ENCODE results near the gene WIPF1.
A peak's percentile ranks its signal among the peaks of the same experiment; 100 is the strongest.

Gene WIPF1

DNA sequence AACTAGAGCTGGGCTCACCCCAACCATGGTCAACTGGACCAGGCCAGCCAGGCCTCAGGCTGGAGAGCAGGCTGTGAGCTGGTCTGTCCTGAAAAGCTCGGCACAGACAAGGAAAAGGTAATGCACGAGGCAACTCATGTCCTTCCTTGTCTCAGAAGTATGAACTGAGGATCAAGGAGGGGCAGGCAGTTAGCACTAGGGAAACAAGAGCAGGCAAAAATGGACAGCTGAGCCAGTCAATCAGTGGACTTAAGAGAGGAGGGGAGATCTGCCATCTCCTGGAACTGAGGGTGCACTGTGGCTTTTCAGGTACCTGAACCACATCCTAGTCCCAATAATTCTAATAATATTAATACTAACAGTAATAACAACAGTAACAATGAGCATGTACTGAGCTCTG lies 20.6 kb upstream of the WIPF1 start:
- DNase-seq (ENCODE audit: low read depth), result no peak

DNA sequence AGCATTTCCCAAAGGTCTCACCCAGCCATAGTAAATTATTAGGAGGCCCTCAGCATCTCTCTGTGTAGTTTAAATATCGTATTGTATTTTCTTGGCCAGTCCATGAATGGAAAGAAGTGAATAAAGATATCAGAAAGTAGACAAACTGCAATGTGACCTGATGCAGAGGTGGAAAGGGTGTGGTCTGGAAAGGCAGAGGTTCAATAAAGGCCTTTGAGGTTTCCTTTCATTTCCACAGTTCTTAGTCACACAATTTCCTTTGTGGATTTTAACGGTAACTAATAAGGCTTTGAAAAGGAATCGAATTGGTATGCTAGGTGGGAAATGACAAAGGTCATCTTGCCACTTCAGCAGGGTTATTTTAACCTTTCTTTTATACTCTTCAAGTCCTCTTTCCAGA lies 20.1 kb upstream of the WIPF1 start:
- DNase-seq (ENCODE audit: low read depth), result no peak

DNA sequence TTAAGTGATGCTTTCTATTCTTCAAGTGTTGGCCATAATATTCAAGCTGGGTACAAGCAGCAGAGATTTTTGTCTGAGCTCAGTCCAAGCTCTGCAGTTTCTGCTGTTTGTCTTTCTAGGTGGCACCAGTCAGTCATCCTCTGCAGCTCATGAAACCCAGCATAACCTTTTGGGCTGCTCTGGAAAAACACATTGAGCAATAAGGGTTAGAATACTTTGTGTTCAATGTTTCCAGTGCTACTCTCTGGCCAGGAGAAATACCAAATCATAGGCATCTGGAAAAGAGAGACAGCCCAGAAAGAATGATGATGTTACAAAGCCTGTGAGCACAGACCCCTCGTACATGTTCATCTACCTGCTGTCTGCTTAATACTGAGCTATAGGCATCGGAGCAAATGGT lies 19.5 kb upstream of the WIPF1 start:
- no peak for DNase-seq (ENCODE audit: low read depth)

DNA sequence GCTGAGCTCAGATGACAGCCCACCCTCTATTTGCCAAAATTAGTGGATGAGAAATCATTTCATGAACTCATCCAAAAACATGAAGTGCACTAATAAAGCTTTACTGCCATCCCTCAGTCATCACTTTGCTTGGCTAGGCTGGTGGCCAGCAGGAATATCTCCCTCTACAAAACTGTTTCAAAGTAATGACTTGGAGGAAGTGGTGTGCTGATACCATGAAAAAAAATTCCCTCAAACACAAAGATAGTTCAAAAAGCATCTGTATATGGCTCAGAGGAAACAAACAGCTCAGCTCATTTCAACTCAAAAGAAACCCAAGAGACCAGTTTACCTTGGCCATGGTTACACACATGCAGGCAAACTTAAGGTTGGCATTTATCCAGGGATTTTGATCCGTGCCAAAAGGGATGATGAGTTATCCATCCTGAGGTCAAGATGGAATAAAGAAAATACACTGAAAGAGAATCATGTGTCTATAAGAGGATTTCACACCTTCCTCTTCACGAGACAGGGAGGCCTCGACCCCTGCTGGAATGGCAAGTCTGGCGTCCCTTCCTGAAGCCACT lies 18.4 kb upstream of the WIPF1 start:
- no peak for DNase-seq (ENCODE audit: low read depth)

- DNase-seq (ENCODE audit: low read depth), result no peak
These were observed 16.7 kb upstream of the WIPF1 start for GRCh38 chr2:174614261-174614660.

DNA sequence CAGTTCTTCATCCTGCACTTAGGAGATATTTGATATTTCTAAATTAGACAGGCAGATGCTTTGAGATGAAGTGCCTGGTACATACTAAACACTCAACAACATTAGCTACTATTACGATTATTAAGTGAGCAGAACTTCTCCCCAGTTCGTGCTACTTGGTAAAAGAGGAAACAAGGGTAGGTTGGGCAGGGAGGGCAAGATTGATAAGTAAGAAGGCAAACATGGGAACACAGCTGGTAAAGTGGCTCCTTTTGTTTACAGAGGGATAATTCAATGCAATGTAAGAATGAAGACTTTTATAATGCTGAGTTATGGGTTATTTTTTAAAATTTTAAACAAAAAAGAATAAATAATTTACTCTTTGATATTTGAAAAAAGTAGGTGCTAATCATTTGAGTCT lies 15.9 kb upstream of the WIPF1 start:
- no peak for DNase-seq (ENCODE audit: low read depth)

DNA sequence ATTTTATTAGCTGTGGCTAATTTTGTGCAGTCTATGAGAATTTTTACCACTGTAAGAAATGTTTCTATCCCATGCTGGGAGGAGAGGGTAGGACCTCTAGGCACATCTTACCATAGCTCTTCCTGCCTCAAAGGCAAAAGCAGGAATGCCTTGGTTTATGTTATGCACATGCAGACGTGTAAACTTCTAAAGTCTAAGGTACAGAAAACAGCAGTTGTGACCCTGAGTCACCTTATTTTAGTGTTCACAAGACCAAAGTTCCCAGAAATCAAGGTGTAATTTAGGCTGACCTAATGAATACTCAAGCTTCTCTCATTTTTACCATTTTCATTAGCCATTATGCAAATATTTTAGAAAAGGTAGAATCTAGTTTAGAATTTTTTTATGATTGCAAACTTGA lies 15.4 kb upstream of the WIPF1 start:
- DNase-seq (ENCODE audit: low read depth), result no peak

- no peak for DNase-seq (ENCODE audit: low read depth)
These were observed 14.2 kb upstream of the WIPF1 start for GRCh38 chr2:174611854-174612253.

GRCh38 chr2:174611006-174611405 lies 13.4 kb upstream of the WIPF1 start:
- no peak for DNase-seq (ENCODE audit: low read depth)

- DNase-seq (ENCODE audit: low read depth), result no peak
These were observed 12.8 kb upstream of the WIPF1 start for GRCh38 chr2:174610243-174610995.

- no peak for DNase-seq (ENCODE audit: low read depth)
These were observed 11.7 kb upstream of the WIPF1 start for GRCh38 chr2:174609261-174609660.

GRCh38 chr2:174608866-174609214 lies 11.2 kb upstream of the WIPF1 start:
- no peak for DNase-seq (ENCODE audit: low read depth)

- no peak for DNase-seq (ENCODE audit: low read depth)
These were observed 10.6 kb upstream of the WIPF1 start for GRCh38 chr2:174607989-174608865.

- no peak for DNase-seq (ENCODE audit: low read depth)
These were observed 10.0 kb upstream of the WIPF1 start for GRCh38 chr2:174607584-174607983.

GRCh38 chr2:174606336-174606735 lies 8.7 kb upstream of the WIPF1 start:
- no peak for DNase-seq (ENCODE audit: low read depth)

DNA sequence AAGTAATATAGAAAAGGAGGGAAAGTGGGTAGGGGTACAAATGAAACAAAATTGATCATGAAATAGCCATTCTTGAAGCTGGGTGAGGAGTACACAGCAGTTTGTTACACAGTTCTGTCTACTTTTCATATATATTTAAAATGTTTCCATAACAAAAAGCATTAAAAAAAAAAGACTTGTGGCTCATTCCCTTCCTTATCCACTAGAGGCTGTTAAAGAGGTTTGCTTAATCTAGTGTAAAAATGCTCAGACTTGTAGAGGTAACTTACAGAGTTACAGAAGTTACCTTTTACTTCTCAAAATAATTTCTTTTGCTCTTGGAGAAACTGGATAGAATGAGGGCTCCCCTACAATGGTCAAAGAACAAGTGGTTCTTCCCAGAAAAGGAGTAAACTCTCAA lies 8.1 kb upstream of the WIPF1 start:
- no peak for DNase-seq (ENCODE audit: low read depth)

- peak; percentile 32 for DNase-seq (ENCODE audit: low read depth)
These were observed 5.7 kb upstream of the WIPF1 start for GRCh38 chr2:174603280-174603679.

- DNase-seq (ENCODE audit: low read depth), result no peak
These were observed 5.1 kb upstream of the WIPF1 start for GRCh38 chr2:174602745-174603144.

- DNase-seq (ENCODE audit: low read depth), result no peak
These were observed 2.7 kb upstream of the WIPF1 start for GRCh38 chr2:174600349-174600748.

DNA sequence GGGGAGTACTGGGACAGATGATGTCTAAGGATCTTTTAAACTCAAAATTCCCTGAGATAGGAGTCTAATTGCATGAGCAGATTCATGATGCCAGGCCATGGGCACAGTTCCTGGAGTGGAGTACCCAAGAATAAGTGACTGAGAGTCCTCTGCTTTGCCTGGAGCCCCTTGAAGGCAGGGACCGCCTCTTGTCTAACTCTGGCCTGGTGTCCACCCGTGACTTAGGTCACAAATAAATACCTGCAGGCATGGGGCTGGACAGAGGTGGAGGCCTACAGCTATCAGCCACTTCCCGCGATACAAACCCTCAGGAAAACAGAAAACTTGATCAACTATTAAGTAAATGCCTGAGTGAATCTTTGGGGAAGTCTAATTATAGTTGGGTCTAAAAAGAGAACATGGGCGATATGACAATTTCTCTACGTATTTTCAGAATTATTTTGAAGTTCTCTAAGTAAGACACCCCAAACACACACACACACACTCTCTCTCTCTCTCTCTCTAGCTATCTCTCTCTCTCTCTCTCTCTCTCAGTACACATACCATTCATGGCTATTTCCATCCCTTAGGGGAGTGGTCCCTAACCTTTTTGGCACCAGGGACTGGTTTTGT lies 1.8 kb upstream of the WIPF1 start:
- DNase-seq (ENCODE audit: low read depth), result no peak

- no peak for DNase-seq (ENCODE audit: low read depth)
These were observed 627 bp downstream of the WIPF1 start for GRCh38 chr2:174597009-174597344.

DNA sequence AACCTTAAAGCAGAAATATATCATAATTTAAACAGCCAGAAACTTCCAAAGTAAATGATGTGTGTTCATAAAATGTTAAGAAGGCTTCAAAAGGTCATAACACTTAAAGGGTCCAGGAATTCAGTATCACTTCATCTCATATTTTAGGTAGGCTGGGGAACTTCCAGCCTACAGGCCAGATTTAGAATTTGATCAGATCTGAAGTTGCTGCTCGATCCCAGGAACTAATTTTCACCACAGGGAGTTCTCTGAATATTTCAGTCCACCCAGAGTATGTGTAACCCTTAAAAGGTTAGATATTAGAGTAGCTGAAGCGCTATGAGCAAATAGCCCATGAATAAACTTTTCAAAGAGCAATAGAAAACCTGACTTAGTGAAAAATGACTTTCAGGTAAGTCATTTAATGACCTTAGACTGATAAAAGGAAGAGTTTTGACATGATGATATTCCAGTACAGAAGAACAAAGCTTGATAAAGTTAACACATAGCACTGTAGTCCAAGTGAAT lies 1.7 kb downstream of the WIPF1 start:
- DNase-seq (ENCODE audit: low read depth), result no peak
